22Rv1 (cell line): Measurements from ENCODE around the gene TICAM2.

Experiments
- CTCF ChIP-seq: fragments of 450-650 bp; IDR thresholded peaks from 2 replicates; pipeline ENCODE4 v1.5.1; 2017; ENCODE audit warnings: mild to moderate bottlenecking
- ZFX ChIP-seq: fragments of 450-650 bp; IDR thresholded peaks from 2 replicates; pipeline ENCODE4 v1.6.1; 2017; ENCODE audit warnings: antibody characterized with exemption, borderline replicate concordance

- TF ChIP-seq CTCF: no peak
- no peak for TF ChIP-seq ZFX
Measured at GRCh38 chr5:115542651-115543364, 59.5 kb downstream of the TICAM2 start.
